Measurements from ENCODE around the gene TTC3.

TTC3 gene

GRCh38 chr21:37060296-37060695 lies 12.8 kb upstream of the TTC3 start (continued):
- no peak for TF ChIP-seq HOXA7 (CRISPR knock-in tag; IDR thresholded peaks at IDR 0.05; ENCODE audit: borderline replicate concordance)
- peak; percentile 91 for TF ChIP-seq SP7 (tag by site-specific recombination; IDR thresholded peaks at IDR 0.05)
- peak; percentile 65 for TF ChIP-seq ZNF692 (tag by site-specific recombination; IDR thresholded peaks at IDR 0.05)
- TF ChIP-seq ZNF426 (tag by site-specific recombination; IDR thresholded peaks at IDR 0.05), result no peak
- TF ChIP-seq ZNF510 (tag by site-specific recombination; IDR thresholded peaks at IDR 0.05; ENCODE audit: insufficient replicate concordance), result peak; percentile 56
- TF ChIP-seq ZNF324 (tag by site-specific recombination; IDR thresholded peaks at IDR 0.05), result peak; percentile 90
- peak; percentile 11 for TF ChIP-seq ZNF529 (tag by site-specific recombination; IDR thresholded peaks at IDR 0.05; ENCODE audit: insufficient replicate concordance)
- TF ChIP-seq ZNF18 (tag by site-specific recombination; IDR thresholded peaks at IDR 0.05), result peak; percentile 34; the same call in 1 of the 2 replicates
- TF ChIP-seq ZNF121 (tag by site-specific recombination; IDR thresholded peaks at IDR 0.05), result no peak
- TF ChIP-seq BCL11A (tag by site-specific recombination; IDR thresholded peaks at IDR 0.05; ENCODE audit: low read depth), result peak; percentile 63; the same call in 1 of the 2 replicates
- peak; percentile 33; the same call in 1 of the 2 replicates for TF ChIP-seq ZFHX2 (tag by site-specific recombination; conservative IDR thresholded peaks at IDR 0.05)
- TF ChIP-seq TRIM28 (IDR thresholded peaks at IDR 0.05; ENCODE audit: borderline replicate concordance, low read length), result peak; percentile 99
- TF ChIP-seq ZNF148 (tag by site-specific recombination; IDR thresholded peaks at IDR 0.05; ENCODE audit: borderline replicate concordance), result no peak
- TF ChIP-seq ZNF629 (tag by site-specific recombination; IDR thresholded peaks at IDR 0.05), result peak; percentile 90
- TF ChIP-seq ZNF311 (tag by site-specific recombination; IDR thresholded peaks at IDR 0.05; ENCODE audit: borderline replicate concordance), result no peak
- TF ChIP-seq TSHZ1 (tag by site-specific recombination; IDR thresholded peaks at IDR 0.05; ENCODE audit: borderline replicate concordance), result peak; percentile 91
- TF ChIP-seq EGR2 (tag by site-specific recombination; IDR thresholded peaks at IDR 0.05; ENCODE audit: low read depth), result peak; percentile 43; the same call in 1 of the 2 replicates
- no peak for TF ChIP-seq ZNF266 (tag by site-specific recombination; IDR thresholded peaks at IDR 0.05; ENCODE audit: low read depth)
- TF ChIP-seq ZNF221 (tag by site-specific recombination; IDR thresholded peaks at IDR 0.05; ENCODE audit: borderline replicate concordance), result no peak
- TF ChIP-seq ZSCAN23 (tag by site-specific recombination; IDR thresholded peaks at IDR 0.05), result 0 out of 2 replicates have a peak, but pooled peaks have one; percentile 61
- TF ChIP-seq ZBTB17 (tag by site-specific recombination; IDR thresholded peaks at IDR 0.05), result peak; percentile 67
- no peak for TF ChIP-seq ZNF398 (tag by site-specific recombination; IDR thresholded peaks at IDR 0.05)
- TF ChIP-seq ZNF184 (tag by site-specific recombination; IDR thresholded peaks at IDR 0.05), result peak; percentile 92
- TF ChIP-seq ZNF23 (tag by site-specific recombination; IDR thresholded peaks at IDR 0.05; ENCODE audit: borderline replicate concordance), result no peak
- peak; percentile 69 for TF ChIP-seq PRDM10 (tag by site-specific recombination; IDR thresholded peaks at IDR 0.05)
